HG03103 (cell line): ENCODE data around the gene TRIM32.

Experiments
- ATAC-seq: cut with Tn5 transposase; IDR thresholded peaks from one replicate; pipeline ENCODE4 v1.9.1; 2021; ENCODE audit warnings: low read depth; ENCODE audit not compliant: unreplicated experiment

TRIM32 gene, protein sequence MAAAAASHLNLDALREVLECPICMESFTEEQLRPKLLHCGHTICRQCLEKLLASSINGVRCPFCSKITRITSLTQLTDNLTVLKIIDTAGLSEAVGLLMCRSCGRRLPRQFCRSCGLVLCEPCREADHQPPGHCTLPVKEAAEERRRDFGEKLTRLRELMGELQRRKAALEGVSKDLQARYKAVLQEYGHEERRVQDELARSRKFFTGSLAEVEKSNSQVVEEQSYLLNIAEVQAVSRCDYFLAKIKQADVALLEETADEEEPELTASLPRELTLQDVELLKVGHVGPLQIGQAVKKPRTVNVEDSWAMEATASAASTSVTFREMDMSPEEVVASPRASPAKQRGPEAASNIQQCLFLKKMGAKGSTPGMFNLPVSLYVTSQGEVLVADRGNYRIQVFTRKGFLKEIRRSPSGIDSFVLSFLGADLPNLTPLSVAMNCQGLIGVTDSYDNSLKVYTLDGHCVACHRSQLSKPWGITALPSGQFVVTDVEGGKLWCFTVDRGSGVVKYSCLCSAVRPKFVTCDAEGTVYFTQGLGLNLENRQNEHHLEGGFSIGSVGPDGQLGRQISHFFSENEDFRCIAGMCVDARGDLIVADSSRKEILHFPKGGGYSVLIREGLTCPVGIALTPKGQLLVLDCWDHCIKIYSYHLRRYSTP

GRCh38 chr9:116687074-116687753, at the start of gene TRIM32:
Gene TRIM32, plus strand, starts transcription at chr9:116687305. Its CDS starts 10,438 bp downstream, at chr9:116697743.
- ATAC-seq: peak; percentile 97

- ATAC-seq: no peak
Observed at GRCh38 chr9:116639251-116639741, 47.8 kb upstream of the TRIM32 start.

GRCh38 chr9:116641292-116642059, 45.6 kb upstream of the TRIM32 start:
- no peak for ATAC-seq

- no peak for ATAC-seq
Observed at GRCh38 chr9:116643691-116644090, 43.4 kb upstream of the TRIM32 start.

DNA sequence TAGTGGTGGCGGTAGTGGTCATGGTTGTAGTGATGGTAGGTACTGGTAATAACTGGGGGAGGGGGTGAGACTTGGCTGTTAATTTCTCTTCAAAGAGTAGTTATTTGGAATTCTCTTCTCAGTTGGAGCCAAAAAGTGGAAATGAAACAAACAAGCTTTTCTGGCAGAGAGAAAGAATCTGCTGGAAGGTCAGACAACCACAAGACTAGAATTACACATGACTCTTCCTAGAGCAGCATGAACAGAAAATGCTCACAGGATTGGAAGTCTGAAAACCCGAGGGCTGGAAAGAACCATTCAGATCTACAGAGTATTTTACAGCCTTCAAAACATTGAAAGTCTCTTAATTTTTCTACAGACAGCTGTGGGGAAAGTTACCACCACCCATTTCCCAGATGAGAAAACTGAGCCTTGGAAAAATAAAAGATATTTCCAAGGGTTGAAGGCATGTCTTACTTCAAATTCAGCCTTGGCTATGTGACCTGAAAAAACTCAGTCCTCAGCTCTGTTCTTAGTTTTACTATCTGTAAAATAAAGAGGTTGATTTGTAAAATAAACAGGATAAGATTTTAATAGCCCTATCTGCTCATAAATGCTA, 42.9 kb upstream of the TRIM32 start:
- ATAC-seq: no peak

- ATAC-seq: no peak
Observed at GRCh38 chr9:116646661-116647514, 40.2 kb upstream of the TRIM32 start.

DNA sequence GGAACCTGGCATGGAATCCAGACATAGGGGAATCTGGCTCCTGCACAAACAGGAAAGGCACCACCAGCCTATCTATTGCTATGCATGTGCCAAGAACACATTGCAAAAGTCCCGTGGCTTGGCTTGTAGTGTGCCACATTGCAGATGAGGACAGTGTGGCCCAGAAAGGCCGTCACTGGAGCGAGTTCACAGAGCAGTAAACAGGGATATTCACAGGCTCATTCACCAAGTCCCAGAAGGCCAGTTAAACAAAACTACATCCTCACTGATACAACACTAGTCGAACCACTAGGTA, 39.6 kb upstream of the TRIM32 start:
- ATAC-seq: no peak

- ATAC-seq: no peak
Observed at GRCh38 chr9:116653348-116654058, 33.6 kb upstream of the TRIM32 start.

DNA sequence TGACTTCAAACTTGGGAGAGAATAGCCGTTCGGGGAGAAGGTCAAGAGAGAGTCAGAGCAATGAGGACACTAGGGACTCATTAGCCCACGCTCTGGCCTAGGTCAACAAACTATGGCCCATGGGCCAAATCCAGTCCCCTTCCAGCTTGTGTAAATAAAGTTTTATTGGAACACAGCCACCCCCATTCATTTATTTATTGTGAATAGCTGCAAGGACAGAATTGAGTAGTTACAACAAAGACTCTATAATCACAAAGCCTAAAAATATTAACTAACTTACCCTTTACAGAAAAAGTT, 33.1 kb upstream of the TRIM32 start:
- ATAC-seq: no peak

DNA sequence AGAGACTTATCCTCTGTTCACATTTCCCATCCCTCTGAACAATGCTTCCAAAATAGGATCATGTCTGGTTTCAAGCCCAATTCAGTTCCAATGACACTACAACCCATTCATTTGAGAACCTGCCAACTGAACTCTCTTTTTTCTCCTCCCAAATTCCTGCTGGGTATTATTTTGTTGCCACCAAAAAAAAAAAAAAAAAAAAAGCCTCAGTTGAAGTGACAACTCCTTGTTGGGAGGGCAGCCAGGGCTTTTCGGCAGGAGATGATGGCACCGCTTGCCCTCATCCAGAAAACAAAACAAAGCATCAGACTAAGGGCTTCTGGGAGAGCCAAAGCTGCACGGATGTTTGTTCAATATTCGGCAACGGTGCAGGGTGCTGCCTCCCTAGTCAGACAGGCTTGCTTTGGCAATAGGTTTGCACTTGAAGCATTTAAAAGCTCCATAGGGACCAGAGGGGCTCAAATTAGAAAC, 30.6 kb upstream of the TRIM32 start:
- ATAC-seq: no peak

DNA sequence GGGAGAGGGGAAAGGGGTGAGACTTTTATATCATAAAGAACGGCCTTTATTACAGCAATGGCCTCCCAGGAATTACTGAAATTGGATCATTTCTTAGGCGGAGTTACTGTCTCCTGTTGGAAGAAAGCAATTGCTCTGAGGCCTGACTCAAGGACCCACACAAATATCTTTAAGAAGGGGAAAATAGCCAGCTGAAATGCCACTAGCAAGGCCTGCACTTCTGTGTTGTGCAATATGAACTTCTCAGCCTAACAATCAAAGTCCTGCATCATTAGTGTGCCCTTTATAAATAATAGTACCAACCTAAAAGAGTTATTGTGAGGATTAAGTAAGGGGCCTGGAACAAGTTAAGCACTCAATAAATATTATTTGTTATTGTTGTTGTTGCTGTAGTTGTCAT, 30.1 kb upstream of the TRIM32 start:
- no peak for ATAC-seq

DNA sequence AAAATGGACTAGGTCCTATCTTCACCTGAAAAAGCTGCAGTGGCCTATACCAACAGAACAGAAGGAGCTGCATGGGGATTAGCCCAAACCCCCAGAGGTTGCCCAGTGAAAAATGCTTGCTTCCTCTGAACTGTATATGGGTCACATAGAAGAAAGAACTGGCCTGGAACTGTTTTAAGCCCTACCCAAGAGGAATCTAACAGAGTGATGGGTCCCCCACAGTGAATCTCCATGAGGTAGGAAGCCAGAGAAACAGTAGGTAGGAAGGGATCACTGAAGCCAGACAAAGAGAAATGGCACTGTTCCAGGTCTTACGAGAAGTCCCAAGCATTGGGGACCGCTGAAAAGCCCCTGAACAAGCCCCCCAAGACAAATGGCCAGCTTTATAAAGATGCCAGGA, 28.8 kb upstream of the TRIM32 start:
- no peak for ATAC-seq

DNA sequence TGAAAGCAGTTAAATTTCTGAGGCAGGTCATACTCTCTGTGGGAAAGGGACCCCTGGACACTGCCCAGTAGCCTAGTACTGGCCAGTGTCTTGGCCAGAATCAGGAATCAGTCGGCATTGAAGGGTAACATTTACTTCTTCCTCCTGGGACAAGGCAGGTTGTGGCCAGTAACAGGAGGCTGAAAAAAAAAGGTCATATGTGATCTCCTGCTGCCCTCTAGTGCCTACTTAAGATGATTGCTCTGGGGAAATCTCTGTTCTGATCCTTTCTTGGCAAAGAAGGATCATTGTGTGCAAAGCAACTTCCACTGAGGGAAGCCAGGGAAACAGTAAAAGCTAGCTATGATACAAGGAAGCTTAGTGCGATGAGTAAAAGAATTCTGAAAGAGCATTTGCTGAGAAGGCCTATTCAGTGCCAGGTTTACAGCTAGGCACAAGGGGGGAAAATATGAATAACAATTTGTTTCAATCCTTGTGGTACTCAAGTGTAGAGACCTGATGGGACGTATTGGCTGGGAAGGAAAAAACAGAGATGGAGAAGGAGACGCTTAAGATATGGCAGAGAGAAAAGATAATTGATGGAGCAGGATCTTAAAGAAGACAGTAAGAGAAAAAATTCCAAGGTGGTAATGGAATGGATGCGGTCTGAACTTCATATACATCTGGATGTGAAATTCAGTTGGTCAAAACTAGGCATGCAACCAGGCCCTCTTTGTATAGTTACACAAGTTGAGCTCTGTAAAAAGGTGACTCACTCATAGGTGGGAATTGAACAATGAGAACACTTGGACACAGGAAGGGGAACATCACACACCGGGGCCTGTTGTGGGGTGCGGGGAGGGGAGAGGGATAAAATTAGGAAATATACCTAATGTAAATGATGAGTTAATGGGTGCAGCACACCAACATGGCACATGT, 25.8 kb upstream of the TRIM32 start:
- peak; percentile 76 for ATAC-seq

DNA sequence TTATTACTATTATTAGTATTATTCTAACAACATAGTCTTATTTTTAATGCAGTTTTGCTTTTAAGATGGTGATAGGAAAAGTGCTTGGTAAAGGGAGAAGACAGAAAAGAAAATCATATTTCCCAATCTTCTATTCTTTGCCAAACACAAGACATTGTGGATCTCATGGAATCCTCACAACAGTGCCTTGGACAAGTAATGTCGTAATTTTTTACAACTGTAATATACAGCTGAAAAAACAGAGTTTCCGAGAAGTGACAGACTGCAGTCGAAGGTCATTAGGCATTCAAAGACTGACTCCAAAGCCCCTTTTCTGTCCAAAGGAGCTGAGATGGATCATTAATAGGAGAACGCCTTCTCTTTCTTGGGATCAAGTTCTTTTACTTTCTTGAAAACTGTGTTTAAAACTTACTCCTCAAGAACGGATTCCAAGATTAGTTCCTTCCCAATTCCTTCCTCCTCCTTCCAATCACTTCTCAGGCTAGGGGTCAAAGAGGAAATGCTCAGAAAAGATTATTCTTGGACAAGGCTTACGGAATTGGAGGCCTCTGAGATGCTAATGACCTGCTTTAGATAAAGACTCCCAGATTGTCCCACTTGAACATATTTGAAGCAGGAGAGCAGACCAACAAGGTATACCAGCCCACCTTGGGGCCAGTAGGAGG, 24.3 kb upstream of the TRIM32 start:
- no peak for ATAC-seq

- no peak for ATAC-seq
Observed at GRCh38 chr9:116663581-116663980, 23.5 kb upstream of the TRIM32 start.

- ATAC-seq: no peak
Observed at GRCh38 chr9:116668970-116669695, 18.0 kb upstream of the TRIM32 start.

DNA sequence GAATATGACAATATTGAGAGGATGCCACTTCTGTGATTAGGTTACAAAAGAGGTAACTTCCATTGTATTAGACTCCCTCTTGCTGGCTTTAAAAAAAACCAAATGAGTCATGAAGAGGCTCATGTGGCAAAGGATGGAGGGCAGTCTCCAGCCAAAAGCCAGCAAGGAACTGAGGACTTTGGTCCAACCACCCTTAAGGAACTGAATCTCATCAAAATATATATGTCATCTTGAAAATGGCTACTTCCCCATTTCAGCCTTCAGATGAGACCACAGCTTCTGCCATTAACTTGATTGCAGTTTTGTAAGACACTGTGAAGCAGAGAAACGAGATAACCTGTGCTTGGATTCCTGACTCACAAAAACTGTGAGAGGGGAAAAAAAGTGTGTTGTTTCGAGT, 15.5 kb upstream of the TRIM32 start:
- ATAC-seq: no peak
